NCI-H345 treated with DMSO at 0.1 percent for 48 hours (cell line): ENCODE data around the gene SMPD3.
A peak's percentile ranks its signal among the peaks of the same experiment; 100 is the strongest.

Source experiments
- DNase-seq: peaks from one replicate; lab custom pipeline; 2025; ENCODE audit not compliant: unreplicated experiment; lab: John Stamatoyannopoulos, UW

Gene SMPD3

DNA sequence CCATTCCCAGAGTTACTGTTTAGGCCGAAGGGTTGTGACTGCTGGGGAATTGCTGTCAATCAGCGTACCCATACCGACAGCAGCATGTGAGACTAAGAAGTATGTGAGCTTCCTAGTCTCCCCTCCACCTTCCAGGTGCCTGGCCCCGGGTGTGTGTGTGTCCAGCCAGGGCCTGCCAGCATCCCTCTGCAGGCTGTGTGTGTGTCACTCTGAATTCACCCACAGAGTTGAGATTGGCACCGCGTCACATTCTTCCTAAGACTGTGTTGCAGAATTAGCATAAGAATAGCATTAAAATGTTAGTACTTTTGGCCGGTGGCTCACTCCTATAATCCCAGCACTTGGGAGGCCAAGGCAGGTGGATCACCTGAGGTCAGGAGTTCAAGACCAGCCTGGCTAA lies 105.7 kb downstream of the SMPD3 start:
- no peak for DNase-seq

DNA sequence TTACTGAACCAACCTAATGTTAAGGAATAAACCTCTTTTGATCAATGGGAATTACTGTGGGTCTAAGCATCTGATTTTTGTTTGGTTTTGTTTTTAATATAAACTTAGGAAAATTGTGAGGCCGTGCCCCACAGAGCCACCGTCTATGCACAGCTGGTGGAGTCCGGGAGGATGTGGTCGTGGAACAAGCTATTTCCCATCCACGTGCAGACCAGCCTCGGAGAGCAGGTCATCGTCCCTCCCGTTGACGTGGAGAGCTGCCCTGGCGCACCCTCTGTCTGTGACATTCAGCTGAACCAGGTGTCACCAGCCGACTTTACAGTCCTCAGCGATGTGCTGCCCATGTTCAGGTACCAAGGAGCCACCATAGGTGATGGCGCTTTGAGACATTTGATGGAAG lies 109.1 kb downstream of the SMPD3 start:
- no peak for DNase-seq

DNA sequence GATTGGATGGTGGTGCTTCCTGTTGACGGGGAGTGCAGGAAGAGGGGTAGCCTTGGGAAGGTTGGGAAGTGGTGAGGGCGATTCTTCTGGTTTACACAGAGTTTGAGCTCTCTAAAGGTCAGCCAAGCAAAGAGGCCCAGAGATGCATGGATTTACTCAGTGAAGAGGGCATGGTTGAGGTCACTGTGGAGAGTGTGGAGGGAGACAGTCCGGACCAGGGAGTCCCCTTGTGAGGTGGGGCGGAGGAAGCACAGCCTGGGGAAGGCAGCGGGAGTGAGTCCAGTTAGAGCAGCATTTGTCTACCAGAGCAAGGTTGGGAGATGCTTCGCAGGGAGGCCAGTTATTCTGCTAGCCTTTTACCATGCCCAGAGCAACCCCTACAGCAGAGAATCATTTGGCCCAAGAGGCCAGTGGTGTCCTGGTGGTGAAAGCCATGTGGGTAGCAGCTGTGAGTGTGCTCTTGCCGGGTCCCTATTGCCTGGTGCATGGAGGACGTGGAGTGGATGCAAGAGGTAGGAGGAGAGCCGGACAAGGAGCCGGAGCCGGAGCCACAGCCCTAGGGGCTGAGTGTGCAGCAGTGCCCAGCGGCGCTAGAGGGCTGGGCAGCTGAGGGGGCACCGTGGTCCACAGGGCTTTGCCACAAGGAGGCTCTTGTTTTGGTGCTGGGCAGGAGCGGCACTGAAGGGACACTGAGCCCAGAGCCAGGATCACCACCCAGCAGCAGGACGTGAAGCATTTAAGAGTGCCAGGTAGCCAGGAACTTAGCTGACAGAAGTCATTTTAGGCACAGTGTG lies 109.8 kb downstream of the SMPD3 start:
- no peak for DNase-seq

DNA sequence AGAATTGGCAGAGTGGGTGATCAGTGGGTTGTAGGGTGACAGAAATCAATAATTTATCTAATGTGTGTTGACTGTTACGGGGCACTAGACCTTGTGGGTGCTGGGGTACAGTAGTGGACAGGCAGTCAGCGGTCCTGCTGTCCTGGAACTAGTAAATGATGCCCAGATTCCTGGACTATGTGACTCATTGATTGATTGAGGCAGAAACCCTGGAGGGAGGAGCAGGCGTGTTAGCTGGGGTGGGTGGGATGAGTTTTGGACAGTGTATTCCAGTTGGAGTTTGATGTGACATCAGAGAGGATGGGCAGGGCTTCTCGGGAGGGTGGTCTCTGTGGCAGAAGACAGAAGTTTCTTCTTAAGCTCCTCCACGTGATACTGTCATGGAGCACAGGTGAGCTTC lies 113.1 kb downstream of the SMPD3 start:
- DNase-seq = no peak

DNA sequence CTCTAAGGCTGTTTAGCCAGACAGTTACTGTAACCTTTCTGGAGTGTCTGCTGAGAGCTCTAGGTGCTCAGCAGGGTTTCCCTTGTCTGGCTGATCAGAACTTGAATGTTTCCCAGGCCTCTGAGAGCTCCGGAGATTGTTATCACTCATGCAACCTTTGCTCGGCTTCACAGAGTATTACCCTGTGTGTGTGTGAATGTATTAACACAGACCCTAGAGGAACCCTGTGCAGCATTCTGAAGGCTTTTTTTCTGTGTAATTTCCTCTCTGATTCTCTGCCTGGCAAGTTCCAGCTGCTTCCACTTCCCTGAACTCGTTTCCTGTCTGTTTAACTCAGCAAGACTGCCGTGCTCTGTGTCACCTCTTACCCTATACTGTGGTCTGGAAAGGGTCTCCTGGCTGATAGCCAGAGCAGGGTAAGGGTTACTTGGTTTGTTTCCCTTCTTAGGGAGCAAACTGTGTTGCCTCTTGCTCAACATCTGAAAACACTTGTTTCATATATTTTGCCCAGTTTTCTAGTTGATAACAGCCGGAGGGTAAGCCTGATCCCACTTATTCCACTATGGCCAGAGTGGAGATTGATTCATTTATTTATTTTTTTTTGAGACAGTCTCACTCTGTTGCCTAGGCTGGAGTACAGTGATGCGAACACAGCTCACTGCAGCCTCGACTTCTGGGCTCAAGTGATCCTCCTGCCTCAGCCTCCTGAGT lies 115.7 kb downstream of the SMPD3 start:
- DNase-seq = no peak

DNA sequence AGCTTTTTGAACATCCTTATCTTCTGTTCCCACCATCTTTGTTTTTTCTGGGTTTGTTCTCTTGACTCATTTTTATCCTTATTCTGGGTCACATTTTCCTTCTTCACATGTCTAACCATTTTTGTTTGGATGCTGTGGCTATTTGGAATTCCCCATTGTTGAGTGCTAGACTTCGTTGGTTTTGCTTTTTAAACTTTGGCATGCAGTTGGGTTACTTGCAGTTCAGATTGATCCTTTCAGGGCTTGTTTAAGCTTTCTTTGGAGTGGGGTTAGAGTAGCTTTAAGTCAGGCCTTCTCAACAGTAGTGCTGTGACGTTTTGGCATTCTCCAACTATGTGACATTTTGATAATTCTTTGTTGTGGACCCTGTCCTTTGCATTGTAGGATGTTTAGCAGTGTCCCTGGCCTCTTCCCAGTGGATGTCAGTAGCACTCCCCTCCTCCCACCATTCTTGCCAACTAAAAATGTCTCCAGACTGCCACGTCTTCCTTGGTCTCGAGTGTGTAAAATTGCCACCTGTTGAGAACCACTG lies 116.4 kb downstream of the SMPD3 start:
- DNase-seq = no peak

DNA sequence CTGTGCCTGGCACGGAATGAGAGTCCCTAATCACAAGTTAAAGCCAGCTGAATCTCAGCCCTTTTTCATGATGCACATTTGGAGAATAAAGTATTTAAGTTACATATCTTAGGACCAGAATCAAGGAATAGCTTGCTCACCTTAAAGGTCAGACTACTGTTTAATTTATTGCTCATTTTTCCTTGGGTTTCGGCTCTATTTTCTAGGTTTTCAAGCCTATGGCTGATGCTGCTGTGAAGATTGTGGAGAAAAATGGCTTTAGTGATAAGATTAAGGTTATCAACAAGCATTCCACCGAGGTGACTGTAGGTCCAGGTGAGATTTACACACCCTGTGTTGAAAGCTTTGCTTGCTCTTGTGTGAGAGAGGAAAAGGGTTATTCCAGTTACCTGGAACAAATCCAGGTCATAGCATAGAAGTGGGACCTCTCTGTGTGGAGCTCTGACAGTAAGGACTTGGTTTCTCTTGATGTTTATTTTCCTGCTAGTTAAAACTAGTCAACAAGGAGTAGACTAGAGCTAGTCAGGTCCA lies 119.4 kb downstream of the SMPD3 start:
- DNase-seq = no peak

DNA sequence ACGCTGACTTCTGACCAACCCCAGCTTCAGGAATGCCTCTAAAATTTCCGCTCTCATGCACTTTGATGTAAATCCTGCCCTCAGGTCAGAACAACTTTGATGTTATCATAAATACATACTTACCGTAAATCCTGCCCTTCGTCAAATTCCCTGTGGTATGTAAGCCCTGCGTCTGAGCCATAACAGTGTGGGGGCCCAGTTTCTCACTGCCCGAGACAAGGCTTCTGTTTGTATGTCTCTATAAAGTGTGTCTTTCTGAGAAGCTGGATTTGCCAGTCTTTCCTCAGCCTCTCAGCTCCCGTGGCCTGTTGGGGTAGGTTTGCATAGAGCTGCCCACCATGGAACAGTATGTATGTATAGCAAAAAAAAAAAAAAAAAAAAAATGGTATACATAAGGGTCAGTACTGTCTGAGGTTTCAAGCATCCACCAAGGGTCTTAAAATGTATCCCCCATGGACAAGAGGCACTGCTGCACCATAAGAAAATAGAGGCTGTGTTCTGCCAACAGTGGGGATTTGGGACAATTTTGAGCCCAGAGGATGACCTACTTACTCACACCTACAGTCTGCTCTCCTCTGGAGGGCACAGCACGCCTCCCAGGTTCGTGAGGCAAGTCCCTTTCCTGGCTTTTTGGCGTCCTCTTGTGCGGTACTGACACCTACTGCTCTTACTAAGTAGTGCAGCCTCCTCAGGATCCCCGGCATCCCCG lies 120.0 kb downstream of the SMPD3 start:
- DNase-seq = peak; percentile 54

DNA sequence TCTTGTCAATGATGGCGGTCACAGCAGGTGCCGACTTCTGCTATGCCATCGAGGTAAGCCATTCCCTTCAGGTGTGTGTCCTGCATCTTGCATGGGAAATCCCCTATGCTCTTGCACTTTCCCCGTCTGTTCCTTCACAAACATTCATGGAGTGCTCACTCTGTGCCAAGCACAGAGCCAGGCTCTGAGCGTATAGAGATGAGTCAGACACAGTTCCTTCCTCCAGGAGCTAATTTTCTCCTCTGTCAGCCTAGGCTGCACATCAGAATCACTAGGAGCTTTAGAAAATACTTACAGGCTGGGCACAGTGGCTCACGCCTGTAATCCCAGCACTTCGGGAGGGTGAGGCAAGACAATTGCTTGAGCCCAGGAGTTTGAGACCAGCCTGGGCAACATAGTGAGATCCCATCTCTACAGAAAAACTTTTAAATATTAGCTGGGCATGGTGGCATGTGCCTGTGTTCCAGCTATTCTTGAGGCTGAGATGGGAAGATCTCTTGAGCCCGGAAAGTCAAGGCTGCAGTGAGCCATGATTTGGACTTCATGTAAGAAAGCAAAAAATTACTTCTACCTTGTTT lies 123.4 kb downstream of the SMPD3 start:
- DNase-seq = no peak

DNA sequence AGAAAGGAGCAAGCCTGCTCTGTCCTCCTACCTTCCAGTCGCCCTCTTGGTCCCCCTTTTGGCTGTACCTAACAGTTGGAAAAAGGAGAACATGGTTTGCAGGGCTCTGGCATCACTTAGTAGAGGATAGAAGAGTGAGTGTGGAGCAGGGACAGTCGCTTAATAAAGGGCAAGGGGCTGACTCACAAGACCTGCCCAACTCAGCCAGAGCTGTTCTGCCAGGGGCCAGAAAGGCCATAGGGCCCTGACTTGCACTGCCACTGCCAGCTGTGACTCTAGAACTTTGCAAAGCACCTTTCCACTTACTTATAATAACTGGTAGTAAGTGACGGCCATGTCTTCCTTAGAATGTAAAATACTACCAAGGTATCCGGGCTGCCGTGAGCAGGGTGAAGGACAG lies 124.0 kb downstream of the SMPD3 start:
- DNase-seq = no peak

DNA sequence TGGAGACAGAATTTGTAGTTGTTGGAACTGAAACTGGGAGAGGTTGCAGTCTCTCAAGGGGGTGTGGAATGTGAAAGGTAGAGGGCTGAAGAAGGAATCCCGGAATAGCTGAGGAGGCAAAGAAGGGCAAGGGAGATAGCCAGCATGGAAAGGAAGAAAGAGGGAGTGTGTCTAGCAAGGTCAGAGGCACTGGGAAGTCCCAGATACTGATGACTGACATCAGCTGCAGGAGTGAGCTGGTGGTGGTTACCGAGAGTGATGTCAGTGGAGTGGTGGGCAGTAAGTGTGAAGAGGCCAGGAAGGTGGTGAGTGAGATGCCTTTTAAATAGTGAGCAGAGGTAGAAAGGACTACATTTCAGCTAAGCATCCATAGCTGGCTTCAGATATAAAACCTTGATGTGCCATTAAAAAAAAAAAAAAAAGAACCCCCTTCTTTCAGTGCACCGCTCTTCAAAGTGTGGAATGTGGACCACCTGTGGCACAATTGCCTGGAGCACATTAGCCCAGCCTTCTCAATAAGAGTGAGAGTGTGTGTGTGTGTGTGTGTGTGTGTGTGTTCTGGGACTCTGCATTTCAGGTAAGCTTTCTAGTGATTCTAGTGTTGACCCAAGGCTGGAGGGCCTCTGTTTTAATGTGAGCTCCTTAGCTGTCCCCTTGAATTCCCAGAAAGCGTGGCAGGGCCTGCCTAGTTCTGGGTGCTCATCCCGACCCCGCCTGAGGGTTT lies 129.0 kb downstream of the SMPD3 start:
- DNase-seq = peak; percentile 66

DNA sequence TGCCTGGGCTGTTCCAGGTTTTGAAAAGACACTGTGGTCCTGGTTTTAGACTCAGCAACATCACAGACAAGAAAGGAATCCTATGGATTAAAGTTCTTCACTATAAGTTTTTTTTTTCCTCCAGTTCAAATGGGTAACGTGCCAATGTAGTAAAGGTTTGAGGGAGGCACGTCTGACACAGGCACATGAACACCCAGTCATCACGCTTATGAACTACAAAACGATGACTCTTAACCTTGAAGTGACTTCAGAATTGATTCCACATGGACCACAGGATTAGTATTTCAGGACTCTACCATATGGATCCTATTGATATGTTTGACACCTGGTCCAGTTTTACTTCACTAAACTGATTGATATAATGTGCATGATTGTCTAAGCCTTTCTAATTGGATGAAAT lies 135.2 kb downstream of the SMPD3 start:
- DNase-seq = no peak

DNA sequence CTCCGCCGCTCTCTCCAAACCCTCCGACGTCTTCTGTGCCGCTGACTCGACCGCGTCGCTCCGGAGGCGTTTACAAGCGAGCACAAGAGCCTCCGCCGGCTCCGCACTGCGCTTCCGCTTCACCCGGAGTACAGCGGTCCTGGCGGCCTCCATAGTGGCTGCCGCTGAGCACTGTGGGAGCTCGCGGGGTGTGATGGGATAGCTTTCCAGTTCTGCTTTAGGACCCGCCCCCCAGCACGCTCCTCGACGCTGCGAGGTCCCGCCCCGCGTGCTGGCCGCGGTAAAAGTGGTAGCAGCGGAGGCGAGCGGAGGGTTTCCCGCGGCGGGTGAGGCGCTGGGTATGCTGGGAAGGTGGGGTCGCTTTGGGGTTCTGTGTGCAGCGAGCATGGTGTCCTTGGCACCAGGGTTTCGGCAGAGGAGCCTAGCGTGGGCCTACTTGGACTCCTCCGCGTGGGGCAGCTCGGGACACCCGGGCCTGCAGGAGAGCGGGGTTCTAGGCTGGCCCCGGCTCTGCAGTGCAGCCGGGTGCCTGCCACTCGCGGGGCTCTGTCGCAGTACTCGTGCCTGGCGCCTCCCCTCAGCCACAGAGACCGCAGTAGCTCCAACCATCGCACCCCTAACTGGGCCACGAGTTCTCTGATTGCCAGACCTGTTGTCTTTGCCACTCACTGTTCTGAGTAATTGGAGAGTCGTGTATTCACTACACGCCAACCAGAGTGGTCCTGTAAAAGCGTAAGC lies 137.4 kb downstream of the SMPD3 start, which contains the start of the genes PRMT7 and SLC7A6OS:
TSS of gene PRMT7 (plus strand) at position 246 of the 738 bp plus-strand sequence. CDS start 4,961 bp downstream, outside the sequence.
TSS of gene SLC7A6OS (minus strand) at position 173 of the 738 bp plus-strand sequence. CDS start at position 153, 20 bp downstream.
- peak; percentile 76 for DNase-seq

DNA sequence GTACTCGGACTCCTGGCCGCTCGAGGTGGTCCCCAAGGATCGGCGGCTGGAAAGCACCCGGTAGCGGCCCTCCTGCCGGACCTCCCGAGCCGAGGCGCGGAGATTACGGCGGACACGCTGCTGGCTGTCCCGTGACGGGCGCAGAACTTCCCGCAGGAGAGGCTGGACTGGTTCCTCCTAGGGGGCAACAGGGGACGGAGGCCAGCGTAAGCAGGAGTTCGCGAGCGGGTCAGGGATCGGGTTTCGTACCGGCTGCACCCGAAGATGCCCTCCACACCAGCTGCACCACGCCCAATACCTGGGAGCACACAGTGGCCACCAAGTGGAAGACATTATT lies 137.9 kb downstream of the SMPD3 start:
- no peak for DNase-seq

DNA sequence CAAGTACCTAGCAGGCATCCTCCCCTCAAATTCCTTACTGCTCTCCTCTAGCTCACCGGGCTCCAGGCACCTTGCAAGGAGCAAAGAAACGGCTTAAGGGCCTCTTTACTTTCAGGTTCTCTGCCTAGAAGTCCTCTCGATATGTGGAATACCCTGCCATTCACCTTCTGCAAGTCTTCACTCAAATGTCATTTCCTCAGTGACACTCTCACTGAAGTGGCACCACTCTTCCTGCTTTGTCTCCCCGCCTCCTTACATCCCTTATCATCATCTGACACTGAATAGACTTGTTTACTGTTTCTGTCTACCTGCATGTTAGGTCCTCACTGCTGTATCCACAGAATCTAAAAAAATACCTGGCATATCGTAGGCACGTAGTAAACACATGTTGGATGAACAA lies 138.5 kb downstream of the SMPD3 start:
- no peak for DNase-seq
